Activated CD4-positive, alpha-beta T cell treated with anti-CD3 and anti-CD28 coated beads, Interleukin-2, amount 10 ng/mL, durations not matched to agents 24 days and 14 days (primary cell): ENCODE data around the gene HSPB7. TPM values are rescaled to one million over a fixed set of nuclear protein-coding genes. Genes with fewer than 3 reads are reported as not detected.
"Not testable (repeated sequence)": the region's sequence is repeated elsewhere in the genome, so short reads cannot be mapped to it uniquely, and the experiment has no call there.

Experiments used
- DNase-seq: peaks from one replicate; pipeline ENCODE4 v3.0.0; 2022
- H3K27ac Mint-ChIP-seq: one replicate; pipeline ENCODE4 v1.8.0; 2022; ENCODE audit warnings: mild to moderate bottlenecking, mixed read lengths
- H3K27me3 Mint-ChIP-seq: one replicate; pipeline ENCODE4 v1.8.0; 2022; ENCODE audit warnings: mixed read lengths
- H3K36me3 Mint-ChIP-seq: one replicate; pipeline ENCODE4 v1.8.0; 2022; ENCODE audit warnings: low read depth, mild to moderate bottlenecking, mixed read lengths
- H3K4me1 Mint-ChIP-seq: one replicate; pipeline ENCODE4 v1.8.0; 2021; ENCODE audit warnings: mixed read lengths
- H3K4me3 Mint-ChIP-seq: one replicate; pipeline ENCODE4 v1.8.0; 2022; ENCODE audit warnings: mild to moderate bottlenecking, moderate library complexity, mixed read lengths
- H3K9me3 Mint-ChIP-seq: one replicate; pipeline ENCODE4 v1.8.0; 2021; ENCODE audit warnings: mixed read lengths
- intact Hi-C: fragments of 100-400 bp; cut with micrococcal nuclease; formaldehyde crosslinking; loops from one replicate; pipeline ENCODE4 v1.15.1; 2023
- total RNA-seq: library from RNA; stranded (reverse); gene quantifications from 2 replicates; pipeline ENCODE4 v1.2.3, GENCODE V29; 2022

HSPB7 gene
- total RNA-seq, 1 donor from 2014 or later: not detected

DNA sequence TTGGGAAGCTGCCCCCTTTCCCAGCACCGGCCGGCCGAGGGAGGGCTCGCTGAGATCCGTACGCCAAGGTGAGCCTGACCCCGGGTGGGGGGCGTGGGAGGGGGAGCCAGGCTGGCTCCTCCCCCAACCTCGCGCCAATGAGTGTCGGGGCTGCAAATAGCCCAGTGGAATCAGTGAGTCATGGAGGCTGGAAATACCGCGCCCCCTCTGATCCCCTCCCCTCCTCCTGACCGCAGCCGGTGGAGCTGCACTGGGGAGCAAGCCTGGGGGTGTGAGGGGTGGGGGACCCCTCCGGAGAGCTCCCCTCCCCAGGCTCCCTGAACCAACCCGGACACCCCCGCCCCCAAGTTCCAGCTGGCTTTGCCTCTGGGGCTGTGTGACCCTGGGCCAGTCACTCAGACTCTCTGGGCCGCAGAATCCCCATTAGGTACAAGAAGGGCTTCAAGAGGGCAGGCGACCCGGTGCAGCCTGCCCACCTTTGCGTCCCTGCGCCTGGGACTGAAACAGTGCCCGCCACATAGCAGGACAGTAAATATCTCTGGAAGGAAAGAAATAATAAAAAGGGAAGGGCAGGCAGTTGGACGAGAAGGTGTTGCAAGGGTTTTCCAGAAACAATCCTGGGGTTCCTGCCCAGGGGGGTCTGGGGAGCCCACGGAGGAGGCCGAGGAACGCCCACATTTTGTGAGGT lies 4.5 kb downstream of the HSPB7 start:
- Mint-ChIP-seq H3K27me3 (peaks cover 3% of the 10 kb centered on the region), H3K36me3 (no peaks in the 10 kb centered on the region), H3K4me1 (peaks cover 10% of the 10 kb centered on the region), H3K4me3 (peak overlapping the region; percentile 28), H3K9me3 (no peaks in the 10 kb centered on the region), H3K27ac (peak overlapping the region; percentile 75)
- DNase-seq: peak; percentile 74
- intact Hi-C loops: no loop called here

DNA sequence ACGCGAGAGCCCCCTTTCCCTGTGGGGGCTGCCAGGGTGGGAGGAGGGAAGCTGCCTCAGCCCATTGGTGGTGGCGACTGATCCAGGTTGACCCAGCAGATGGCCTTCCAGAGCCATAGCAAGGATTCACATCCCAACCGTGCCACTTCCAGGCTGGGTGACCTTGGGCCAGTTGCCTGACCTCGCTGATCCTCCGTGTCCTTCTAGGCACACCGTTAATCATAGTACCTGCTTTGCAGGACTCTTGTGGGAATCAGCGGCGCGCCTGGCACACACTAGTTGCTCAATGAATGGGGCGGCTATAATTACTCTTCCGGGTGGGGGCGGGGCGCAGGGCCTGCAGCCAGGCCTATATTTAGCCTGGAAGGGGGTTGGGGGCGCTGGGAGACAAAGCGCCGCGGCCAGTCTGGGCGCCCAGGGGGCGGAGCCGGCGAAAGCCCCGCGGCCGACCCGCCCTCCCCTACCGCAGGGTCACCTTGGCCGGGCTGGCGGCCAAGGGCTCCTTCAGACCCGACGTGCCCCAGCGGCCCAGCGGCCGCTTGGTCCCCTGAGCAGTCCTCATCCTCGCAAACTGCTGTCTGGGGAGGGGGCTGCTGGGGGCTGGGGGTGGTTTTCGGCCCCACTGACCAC lies 5.1 kb downstream of the HSPB7 start:
- intact Hi-C loops: no loop called here
- DNase-seq: peak; percentile 75
- no peaks in the 10 kb centered on the region for H3K36me3 Mint-ChIP-seq
- H3K27ac Mint-ChIP-seq: no peak overlapping the region
- no peaks in the 10 kb centered on the region for H3K9me3 Mint-ChIP-seq
- peaks cover 3% of the 10 kb centered on the region for H3K27me3 Mint-ChIP-seq
- peak overlapping the region; percentile 49 for H3K4me3 Mint-ChIP-seq
- peaks cover 15% of the 10 kb centered on the region for H3K4me1 Mint-ChIP-seq

- no peak for DNase-seq
- Mint-ChIP-seq H3K27me3 (peaks cover 3% of the 10 kb centered on the region), H3K9me3 (no peaks in the 10 kb centered on the region), H3K36me3 (no peaks in the 10 kb centered on the region), H3K27ac (no peak overlapping the region), H3K4me1 (peaks cover 17% of the 10 kb centered on the region), H3K4me3 (peak overlapping the region; percentile 49)
- intact Hi-C loops: no loop called here
These were observed 5.8 kb downstream of the HSPB7 start for GRCh38 chr1:16011936-16012589.

DNA sequence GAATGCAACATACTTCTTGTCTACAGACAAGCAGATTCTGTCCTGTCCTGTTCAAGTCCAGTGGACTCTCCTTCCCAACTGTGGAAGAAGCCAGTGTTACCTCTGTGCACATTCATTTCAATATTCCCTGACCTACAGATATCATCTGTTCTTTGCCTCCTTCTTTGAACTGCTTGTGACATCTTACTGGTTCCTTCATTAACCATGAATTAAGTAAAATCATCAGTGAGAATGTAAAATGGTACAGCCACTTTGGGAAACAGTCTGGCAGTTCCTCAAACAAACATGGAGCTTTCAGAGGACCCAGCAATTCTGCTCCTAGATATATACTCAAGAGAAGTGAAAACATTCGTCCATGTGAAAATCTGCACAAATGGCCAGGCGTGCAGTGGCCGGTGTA lies 7.0 kb downstream of the HSPB7 start:
- no peak for DNase-seq
- Mint-ChIP-seq H3K9me3 (no peaks in the 10 kb centered on the region), H3K4me3 (no peak overlapping the region), H3K27ac (no peak overlapping the region), H3K36me3 (no peaks in the 10 kb centered on the region), H3K4me1 (peaks cover 27% of the 10 kb centered on the region), H3K27me3 (peaks cover 3% of the 10 kb centered on the region)
- intact Hi-C loops: no loop called here

DNA sequence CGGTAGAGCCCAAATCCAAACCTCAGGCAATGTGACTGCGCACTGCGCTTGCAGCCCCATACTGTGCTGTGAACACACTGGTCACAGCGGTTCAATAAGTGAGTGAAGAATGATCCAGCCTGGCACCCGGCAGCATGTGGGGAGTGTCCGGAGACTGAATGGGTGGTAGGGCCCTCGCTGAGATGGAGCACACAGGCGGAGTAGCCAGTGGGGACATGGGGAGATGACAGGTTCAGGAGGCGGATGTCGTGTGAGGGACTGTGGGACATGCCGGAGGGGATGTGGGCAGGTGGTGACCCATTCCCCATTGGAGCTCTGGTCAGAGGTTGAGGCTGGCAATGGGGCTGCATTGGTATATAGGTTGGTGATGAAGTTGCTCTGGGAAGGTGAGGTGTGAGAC lies 8.2 kb downstream of the HSPB7 start:
- intact Hi-C loops: loop anchor here (1.0 kb wide), 1 partner anchor 47 kb away; no protein-coding TSS in a partner anchor
- no peaks in the 10 kb centered on the region for H3K9me3 Mint-ChIP-seq
- no peak for DNase-seq
- H3K36me3 Mint-ChIP-seq: no peaks in the 10 kb centered on the region
- no peak overlapping the region for H3K4me3 Mint-ChIP-seq
- H3K27ac Mint-ChIP-seq: no peak overlapping the region
- H3K27me3 Mint-ChIP-seq: peaks cover 3% of the 10 kb centered on the region
- H3K4me1 Mint-ChIP-seq: peaks cover 27% of the 10 kb centered on the region

GRCh38 chr1:16009030-16009460 lies 8.8 kb downstream of the HSPB7 start:
- H3K4me1 Mint-ChIP-seq: peaks cover 25% of the 10 kb centered on the region
- no peaks in the 10 kb centered on the region for H3K36me3 Mint-ChIP-seq
- H3K27ac Mint-ChIP-seq: no peak overlapping the region
- no peaks in the 10 kb centered on the region for H3K9me3 Mint-ChIP-seq
- peak; percentile 93 for DNase-seq
- H3K4me3 Mint-ChIP-seq: no peak overlapping the region
- intact Hi-C loops: loop anchor here (1.0 kb wide), 1 partner anchor 47 kb away; no protein-coding TSS in a partner anchor
- no peaks in the 10 kb centered on the region for H3K27me3 Mint-ChIP-seq

DNA sequence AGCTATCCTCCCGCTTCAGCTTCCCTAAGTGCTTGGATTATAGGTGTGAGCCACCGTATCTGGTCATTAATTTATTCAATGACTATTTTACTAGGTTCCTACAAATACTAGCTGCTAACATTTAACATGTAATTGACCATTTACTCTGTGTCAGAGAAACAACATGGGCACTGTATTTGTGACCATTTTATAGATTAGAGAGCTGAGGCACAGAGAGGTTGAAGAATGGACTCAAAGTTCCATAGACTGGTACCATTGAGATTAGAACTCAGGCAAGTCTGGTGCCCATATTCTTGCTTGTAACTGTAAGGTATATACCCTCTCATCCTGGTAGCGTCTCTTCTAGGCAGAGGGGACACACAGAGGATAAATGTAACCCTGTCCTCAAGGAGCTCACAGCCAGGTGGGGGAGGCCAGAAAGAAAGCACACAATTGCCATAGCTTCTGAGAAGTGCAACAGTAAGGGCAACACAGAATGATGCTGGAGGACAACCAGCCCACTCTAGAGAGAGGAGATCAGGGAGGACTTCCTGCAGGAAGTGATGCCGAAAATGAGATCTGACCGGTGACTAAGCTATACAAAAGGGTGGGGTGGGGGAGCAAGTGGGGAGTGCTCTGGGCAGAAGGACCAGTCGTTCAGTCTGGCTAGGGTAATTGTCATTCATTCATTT lies 10.0 kb downstream of the HSPB7 start:
- no peak overlapping the region for H3K4me3 Mint-ChIP-seq
- no peak overlapping the region for H3K27ac Mint-ChIP-seq
- no peaks in the 10 kb centered on the region for H3K36me3 Mint-ChIP-seq
- H3K4me1 Mint-ChIP-seq: peaks cover 18% of the 10 kb centered on the region
- H3K27me3 Mint-ChIP-seq: no peaks in the 10 kb centered on the region
- H3K9me3 Mint-ChIP-seq: no peaks in the 10 kb centered on the region
- intact Hi-C loops: loop anchor here (1.0 kb wide), 2 partner anchors 193 to 216 kb away; no protein-coding TSS in a partner anchor
- DNase-seq: no peak

DNA sequence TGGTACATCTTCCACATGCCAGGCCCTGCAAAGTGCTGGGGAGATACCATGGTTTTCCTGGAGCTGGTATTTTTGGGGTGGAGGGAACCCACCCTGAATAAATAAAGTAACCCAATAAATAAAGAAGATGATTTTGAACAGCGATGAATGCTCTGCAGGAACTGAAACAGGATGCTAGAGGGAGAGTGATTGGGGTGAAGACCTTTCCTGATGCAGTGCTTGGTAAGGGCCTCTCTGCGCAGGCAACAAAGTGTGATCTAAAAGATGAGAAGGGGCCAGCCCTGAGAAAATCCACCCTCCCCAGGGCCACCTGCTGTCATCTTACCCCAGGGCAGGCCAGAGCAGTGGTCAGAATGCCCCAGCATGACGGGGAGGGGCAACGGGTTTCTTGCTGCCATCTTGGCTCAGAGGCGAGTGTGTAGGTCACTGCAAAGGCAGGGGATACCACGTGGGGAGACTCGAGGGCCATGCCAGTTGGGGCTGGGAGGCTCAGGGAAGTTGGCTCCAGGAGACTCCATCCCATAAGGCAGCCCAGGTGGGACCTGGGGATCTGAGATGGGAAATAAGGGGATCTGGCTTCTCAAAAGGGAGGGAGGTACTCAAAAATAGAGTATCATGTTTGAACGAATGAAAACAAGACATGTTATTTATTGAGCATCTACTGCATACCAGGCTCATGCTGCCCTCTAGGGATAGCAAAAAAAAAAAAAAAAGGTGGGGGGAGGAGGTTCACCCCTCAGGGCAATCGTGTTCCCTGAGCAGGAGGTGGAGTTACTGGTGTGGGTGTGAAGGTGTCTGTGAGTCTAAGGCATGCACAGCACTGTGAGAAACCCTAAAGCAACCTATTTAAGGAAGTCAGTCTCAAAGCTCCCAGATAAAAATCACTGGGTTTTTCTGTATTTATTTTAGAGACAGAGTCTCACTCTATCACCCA lies 11.0 kb downstream of the HSPB7 start:
- peaks cover 17% of the 10 kb centered on the region for H3K4me1 Mint-ChIP-seq
- H3K27me3 Mint-ChIP-seq: no peaks in the 10 kb centered on the region
- no peaks in the 10 kb centered on the region for H3K36me3 Mint-ChIP-seq
- H3K27ac Mint-ChIP-seq: peak overlapping the region; percentile 2
- no peaks in the 10 kb centered on the region for H3K9me3 Mint-ChIP-seq
- intact Hi-C loops: loop anchor here (1.0 kb wide), 2 partner anchors 192 to 215 kb away; no protein-coding TSS in a partner anchor
- no peak for DNase-seq
- H3K4me3 Mint-ChIP-seq: no peak overlapping the region

- H3K4me3 Mint-ChIP-seq: no peak overlapping the region
- peaks cover 17% of the 10 kb centered on the region for H3K4me1 Mint-ChIP-seq
- intact Hi-C loops: no loop called here
- no peak for DNase-seq
- no peaks in the 10 kb centered on the region for H3K9me3 Mint-ChIP-seq
- H3K36me3 Mint-ChIP-seq: no peaks in the 10 kb centered on the region
- no peak overlapping the region for H3K27ac Mint-ChIP-seq
- no peaks in the 10 kb centered on the region for H3K27me3 Mint-ChIP-seq
These were observed 11.8 kb downstream of the HSPB7 start for GRCh38 chr1:16006010-16006409.

DNA sequence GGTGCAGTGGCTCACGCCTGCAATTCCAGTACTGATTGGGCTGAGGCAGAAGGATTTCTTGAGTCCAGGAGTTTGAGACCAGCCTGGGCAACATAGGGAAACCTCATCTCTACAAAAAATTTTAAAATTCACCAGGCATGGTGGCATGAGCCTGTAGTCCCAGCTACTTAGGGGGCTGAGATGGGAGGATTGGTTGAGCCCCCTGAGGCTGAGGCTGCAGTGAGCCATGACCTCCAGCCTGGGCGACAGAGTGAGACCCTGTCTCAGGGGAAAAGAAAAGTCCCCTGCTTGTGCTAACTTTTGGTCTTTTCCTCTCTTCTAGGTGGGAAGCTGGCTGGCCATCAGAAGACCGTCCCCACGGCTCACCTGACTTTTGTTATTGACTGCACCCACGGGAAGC lies 12.2 kb downstream of the HSPB7 start:
- H3K9me3 Mint-ChIP-seq: no peaks in the 10 kb centered on the region
- H3K27me3 Mint-ChIP-seq: no peaks in the 10 kb centered on the region
- DNase-seq: no peak
- peaks cover 17% of the 10 kb centered on the region for H3K4me1 Mint-ChIP-seq
- no peak overlapping the region for H3K27ac Mint-ChIP-seq
- H3K36me3 Mint-ChIP-seq: no peaks in the 10 kb centered on the region
- intact Hi-C loops: no loop called here
- no peak overlapping the region for H3K4me3 Mint-ChIP-seq

- H3K36me3 Mint-ChIP-seq, H3K4me1 Mint-ChIP-seq, H3K9me3 Mint-ChIP-seq, DNase-seq, H3K27me3 Mint-ChIP-seq, H3K27ac Mint-ChIP-seq, H3K4me3 Mint-ChIP-seq, intact Hi-C loops: not testable (repeated sequence)
These were observed 16.6 kb downstream of the HSPB7 start for GRCh38 chr1:16001274-16001673.

DNA sequence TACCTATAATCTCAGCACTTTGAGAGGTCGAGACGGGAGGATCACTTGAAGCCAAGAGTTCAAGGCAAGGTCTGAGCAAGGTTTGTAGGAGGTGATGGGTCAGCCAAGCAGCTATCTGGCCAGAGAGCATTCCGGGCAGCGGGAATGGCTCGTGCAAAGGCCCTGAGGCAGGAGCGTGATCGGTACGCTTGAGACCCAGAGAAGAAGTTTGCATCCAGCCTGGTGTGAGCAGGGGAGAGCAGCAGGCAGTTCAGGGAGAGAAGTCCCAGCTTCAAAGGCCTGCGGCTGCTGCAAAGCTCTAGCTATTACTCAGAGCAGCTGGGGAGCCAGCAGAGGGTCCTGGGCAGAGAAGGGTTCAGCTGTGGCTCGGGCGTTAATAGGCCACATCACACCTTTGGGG lies 18.9 kb downstream of the HSPB7 start:
- intact Hi-C loops: no loop called here
- no peaks in the 10 kb centered on the region for H3K9me3 Mint-ChIP-seq
- peaks cover 5% of the 10 kb centered on the region for H3K27me3 Mint-ChIP-seq
- peaks cover 3% of the 10 kb centered on the region for H3K4me1 Mint-ChIP-seq
- H3K4me3 Mint-ChIP-seq: no peak overlapping the region
- no peaks in the 10 kb centered on the region for H3K36me3 Mint-ChIP-seq
- DNase-seq: no peak
- H3K27ac Mint-ChIP-seq: no peak overlapping the region
